NCI-H1048 (cell line): ENCODE measurements around the gene IYD.
"Not testable (repeated sequence)": the region's sequence is repeated elsewhere in the genome, so short reads cannot be mapped to it uniquely, and the experiment has no call there.

Experiments
- DNase-seq: peaks from one replicate; lab custom pipeline; 2025; lab: John Stamatoyannopoulos, UW

IYD gene

GRCh38 chr6:150352321-150353296 lies 16.2 kb upstream of the IYD start:
- DNase-seq: no peak

- DNase-seq: no peak
Observed at GRCh38 chr6:150353445-150353844, 15.4 kb upstream of the IYD start.

- DNase-seq: no peak
Observed at GRCh38 chr6:150354754-150355571, 13.8 kb upstream of the IYD start.

- no peak for DNase-seq
Observed at GRCh38 chr6:150355932-150356331, 12.9 kb upstream of the IYD start.

- DNase-seq: no peak
Observed at GRCh38 chr6:150361876-150362275, 6.9 kb upstream of the IYD start.

GRCh38 chr6:150363733-150364132 lies 5.1 kb upstream of the IYD start:
- DNase-seq: no peak

GRCh38 chr6:150366118-150366778 lies 2.6 kb upstream of the IYD start:
- DNase-seq: no peak

GRCh38 chr6:150369408-150369807 lies 596 bp downstream of the IYD start:
- DNase-seq: no peak

GRCh38 chr6:150370112-150370511 lies 1.3 kb downstream of the IYD start:
- no peak for DNase-seq

- DNase-seq: no peak
Observed at GRCh38 chr6:150371356-150371755, 2.5 kb downstream of the IYD start.

GRCh38 chr6:150372051-150372450 lies 3.2 kb downstream of the IYD start:
- no peak for DNase-seq

GRCh38 chr6:150373260-150373701 lies 4.5 kb downstream of the IYD start:
- no peak for DNase-seq

- DNase-seq: not testable (repeated sequence)
Observed at GRCh38 chr6:150374346-150374745, 5.5 kb downstream of the IYD start.

- peak; percentile 8 for DNase-seq
Observed at GRCh38 chr6:150377211-150377781, 8.5 kb downstream of the IYD start.

- no peak for DNase-seq
Observed at GRCh38 chr6:150380256-150380655, 11.4 kb downstream of the IYD start.

GRCh38 chr6:150382171-150382570 lies 13.4 kb downstream of the IYD start:
- no peak for DNase-seq

- no peak for DNase-seq
Observed at GRCh38 chr6:150391414-150391813, 22.6 kb downstream of the IYD start.

- DNase-seq: no peak
Observed at GRCh38 chr6:150391890-150392289, 23.1 kb downstream of the IYD start.

- no peak for DNase-seq
Observed at GRCh38 chr6:150392452-150393220, 23.8 kb downstream of the IYD start.

GRCh38 chr6:150394053-150394898 lies 25.5 kb downstream of the IYD start:
- no peak for DNase-seq
